NCI-H510A (cell line): ENCODE data around the gene COBLL1.
A peak's percentile ranks its signal among the peaks of the same experiment; 100 is the strongest.

Experiments
- DNase-seq: peaks from one replicate; lab custom pipeline; 2025; lab: John Stamatoyannopoulos, UW

COBLL1 gene

DNA sequence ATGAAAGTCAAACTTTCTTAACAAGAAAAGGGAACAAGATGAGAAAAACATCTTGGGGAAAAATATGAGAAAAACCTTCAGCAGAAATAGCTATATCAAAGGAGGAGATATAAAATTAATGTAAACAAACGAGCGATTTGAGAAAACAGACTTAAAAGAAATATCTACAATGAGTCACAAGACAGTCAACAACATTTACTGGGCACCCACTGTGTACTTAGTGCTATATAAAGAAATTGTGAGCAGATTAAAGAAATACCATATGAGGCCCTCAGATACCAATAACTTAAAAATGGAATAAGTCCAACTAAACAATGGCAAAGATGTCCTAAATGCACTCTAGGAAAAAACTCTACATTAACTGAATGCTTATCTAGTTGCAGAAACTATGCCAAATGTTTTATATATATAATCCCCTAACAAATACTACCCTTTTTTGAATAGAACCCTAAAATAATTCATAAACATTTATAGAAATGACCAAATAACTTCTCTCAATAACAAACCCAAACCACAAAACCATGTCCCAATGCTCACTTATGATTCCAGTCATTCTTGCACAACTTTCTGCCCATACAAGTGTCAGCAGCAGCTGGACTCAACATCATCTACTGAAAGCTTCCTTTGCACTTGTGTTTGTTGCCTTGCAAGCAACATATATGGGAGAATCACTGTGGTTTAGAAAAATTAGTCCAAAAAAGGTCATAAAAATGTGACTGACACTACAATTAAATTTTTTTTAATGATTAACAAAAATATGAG is 83.5 kb downstream of the COBLL1 start:
- DNase-seq, result no peak

DNA sequence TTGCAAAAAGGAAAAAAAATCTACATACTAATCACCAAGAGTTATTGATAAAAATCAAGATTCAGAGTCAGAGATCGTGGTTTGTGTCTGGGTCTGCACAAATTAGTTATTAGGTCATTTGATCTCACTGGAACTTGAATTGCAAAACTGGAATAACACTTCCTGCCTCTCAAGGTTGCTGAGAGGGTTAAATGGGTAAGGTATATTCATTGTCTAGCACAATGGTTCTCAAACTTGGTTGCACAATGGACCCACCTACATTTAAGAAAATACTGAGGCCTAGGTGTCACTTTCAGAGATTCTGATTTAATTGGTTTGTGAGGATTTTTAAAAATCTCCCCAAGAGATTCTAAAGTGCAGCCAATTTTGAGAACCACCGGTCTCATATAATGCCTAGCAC is 84.8 kb downstream of the COBLL1 start:
- DNase-seq, result no peak

DNA sequence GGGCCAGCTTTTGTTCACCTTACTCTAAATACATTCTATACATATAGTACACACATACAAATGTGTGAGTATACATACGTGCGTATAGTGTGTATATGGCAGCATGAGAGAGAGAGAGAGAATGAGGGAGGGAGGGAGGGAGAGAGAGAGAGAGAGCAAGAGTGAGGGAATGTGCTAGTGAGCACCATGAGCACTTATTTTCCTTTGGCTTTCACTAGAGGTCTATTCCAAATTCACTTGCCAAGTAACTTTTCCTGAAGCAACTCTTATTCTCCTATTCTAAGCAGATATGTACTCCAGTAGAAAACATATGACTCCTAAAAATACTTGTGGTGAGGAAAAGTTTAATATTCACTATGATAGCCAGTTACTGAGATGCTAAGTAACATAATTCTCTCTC is 85.7 kb downstream of the COBLL1 start:
- DNase-seq, result no peak

DNA sequence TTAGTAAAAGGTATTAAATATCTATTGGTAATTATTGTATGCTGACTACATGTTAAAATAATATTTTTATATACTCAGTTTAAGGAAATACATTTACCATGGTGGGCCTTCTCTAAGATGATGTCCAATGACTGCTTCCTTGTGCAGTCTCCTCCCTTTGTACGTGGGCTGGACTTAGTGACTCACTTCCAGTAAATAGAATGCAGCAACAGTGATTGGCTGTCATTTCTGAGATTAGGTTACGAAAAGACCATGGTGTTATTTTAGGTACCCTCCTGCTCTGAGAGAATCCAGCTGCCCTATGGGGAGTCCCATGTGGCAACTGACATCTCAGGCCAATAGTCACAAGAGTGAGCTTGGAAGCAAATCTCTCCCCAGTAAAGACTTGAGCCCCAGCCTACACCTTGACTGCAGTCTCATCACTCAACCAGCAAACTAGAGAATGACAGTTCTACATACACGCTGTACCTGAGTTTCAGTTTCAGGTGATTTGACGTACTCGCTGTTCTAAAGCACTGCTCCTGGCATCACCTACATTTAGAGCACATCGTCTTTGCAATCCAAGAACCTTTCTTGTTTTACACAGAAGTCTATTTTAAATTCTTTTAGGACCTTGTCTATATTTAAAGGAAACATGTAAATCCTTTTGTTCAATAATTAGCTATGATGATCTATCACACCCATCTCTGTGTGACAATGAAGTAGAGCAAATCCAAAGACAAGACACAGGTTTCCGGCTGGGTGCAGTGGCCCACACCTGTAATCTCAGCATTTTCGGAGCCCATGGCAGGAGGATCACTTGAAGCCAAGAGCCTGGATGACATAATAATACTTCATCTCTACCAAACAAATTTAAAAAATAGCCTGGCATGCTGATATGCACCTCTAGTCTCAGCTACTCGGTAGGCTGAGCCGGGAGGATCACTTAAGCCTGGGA is 87.2 kb downstream of the COBLL1 start:
- no peak for DNase-seq

DNA sequence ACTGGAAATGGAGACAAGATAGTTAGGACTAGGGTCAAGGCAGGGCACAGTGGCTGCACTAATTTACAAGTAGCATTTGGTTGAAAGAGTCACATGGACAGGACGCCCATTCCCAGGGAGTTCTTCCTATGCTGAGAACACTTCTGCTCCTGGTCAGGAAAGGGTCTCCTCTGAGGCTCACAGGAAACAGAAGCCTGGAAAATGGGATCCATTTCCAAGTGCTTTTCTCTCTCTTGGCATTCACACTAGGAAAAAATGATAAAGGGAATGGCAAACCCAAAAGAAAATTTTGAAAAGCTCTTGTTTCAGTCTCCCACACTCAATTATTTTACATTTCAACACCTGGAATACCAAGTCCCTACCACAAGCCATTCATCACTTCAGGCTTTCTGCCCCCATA is 88.7 kb downstream of the COBLL1 start:
- DNase-seq, result no peak

DNA sequence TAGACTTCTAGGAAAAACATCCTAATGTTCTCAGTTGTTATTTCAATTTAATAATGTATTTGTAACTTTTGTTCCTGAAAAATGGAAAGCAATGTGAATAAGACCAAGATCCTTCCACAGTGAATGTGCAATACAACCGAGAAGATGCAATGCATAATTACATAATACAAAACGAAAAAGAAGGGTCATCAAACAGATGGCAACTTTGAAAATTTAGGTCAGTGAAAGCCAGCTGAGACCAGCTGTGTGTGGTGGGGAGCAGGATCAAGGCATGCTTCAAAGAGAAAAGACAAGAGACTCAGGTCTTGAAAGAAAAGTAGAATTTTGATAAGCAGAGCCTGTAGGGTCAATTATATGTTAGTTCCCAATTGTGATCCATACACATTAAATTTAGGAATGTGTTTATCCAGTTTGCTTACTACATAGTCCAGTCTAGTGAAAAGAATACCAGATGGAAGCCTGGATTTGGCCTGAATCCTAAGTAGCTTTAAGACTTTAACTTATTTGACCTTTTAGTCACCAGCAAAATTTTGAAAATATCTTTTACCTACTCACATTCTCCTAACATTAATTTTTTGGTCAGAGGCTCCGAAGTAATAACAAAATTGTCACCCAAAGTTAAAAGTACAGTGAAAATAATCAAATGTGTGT is 93.7 kb downstream of the COBLL1 start:
- no peak for DNase-seq

DNA sequence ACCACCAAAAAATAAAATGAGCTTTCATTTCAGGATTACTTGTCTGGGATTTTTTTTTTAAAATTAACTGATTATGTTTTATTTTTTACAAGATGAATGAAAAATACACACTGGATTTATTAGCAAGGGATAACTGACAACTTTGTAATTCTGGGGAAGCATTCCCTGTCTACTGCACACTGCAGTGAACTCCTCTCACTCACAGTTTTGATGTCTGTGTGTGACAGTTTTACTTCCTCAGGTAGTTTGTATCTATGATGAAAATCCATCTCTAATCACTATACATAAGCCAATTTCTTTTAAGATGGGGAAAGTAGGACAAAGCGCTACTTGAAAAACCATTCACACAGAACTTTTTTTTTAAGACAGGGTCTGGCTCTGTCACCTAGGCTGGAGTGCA is 94.5 kb downstream of the COBLL1 start:
- DNase-seq, result no peak

DNA sequence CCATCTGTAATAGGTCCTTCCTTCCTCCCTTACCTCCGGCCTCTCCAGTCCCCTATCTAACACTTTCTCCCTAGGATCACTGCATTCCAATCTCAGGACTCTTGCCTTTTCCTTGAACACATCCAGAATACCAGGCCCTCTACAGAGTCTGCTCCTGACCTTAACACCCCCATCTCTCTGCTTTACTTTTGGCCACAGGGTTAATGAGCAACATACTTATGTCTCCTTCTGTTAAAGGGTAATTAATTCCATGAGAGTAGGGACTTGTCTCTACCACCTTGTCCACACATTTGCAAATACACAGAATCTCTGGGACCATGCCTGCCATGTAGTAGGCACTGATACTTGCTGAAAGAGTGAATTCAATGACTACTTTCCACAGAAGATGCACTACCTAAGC is 94.9 kb downstream of the COBLL1 start:
- DNase-seq, result no peak

DNA sequence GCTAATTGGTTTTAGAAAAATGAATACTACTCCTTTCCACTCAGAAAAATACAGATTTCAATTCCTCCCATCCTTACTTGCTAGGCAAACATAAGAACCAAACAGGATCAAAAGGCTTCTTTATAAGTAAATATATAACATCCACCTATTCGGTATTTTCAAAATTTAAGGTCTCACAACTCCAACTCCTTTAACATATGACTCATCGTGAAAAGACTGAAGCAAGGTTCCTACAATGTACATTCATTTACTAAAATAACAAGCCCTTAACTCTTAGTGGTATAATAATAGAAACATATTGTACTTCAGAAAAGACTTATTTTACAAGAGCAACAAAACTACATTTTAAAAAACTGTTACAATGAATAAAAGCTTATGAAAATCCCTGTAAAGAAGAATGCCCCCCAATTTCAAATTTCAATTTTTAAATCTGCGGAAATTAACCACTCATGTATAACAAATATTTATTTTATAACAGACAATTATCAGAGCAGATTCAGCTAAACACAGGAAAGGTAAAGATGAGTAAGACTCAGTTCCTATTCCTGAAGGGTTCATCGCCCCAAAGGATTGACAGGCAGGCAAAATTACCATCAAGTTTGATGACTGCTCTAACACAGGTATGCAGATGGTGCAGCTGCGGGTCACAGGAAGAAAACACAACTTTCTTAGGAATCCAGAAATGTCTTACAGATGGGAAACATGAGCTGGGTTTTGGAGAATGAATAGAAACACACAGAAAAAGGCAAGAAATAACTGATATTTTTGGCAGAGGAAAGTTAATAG is 96.4 kb downstream of the COBLL1 start:
- DNase-seq, result no peak

DNA sequence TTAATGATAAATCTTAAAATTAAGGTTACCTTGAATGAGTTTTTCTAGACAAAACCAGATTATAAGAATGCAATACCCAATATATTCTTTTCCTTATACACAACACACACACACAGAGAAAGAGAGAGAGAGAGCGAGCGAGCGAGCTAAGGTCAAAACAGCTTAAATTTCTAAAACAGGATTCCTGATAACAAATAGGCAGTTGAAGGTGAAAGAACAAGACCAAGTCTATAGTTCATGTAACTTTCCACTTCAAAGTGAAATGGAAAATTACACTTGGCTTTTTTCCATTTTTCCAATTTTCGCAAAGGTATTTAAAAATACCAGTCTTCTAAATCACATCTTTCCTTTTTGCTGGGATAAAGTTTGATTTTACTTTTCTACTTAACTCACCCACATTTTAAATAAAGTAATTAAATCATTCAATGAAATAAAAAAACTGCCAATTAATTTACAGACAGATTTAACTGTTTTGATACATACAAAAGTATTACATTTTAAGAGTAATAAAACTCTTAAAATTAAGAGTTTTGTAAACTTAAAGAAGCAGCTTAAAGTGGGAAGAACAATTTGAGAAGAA is 98.8 kb downstream of the COBLL1 start:
- no peak for DNase-seq

DNA sequence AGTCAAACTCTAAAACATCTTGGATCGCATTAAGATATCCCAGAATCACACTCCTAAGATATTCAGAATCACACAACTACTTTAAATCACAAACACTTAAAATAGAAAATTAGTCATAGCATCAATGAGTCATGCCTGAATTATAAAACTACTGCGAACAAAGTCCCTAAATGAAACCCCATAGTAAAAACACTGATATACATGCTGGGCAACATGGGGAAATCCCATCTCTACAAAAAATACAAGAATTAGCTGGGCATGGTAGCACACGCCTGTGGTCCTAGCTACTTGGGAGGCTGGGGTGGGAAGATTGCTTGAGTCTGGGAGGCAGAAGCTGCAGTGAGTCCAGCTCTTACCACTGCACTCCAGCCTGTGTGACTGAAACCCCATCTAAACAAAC is 101.7 kb downstream of the COBLL1 start:
- no peak for DNase-seq

DNA sequence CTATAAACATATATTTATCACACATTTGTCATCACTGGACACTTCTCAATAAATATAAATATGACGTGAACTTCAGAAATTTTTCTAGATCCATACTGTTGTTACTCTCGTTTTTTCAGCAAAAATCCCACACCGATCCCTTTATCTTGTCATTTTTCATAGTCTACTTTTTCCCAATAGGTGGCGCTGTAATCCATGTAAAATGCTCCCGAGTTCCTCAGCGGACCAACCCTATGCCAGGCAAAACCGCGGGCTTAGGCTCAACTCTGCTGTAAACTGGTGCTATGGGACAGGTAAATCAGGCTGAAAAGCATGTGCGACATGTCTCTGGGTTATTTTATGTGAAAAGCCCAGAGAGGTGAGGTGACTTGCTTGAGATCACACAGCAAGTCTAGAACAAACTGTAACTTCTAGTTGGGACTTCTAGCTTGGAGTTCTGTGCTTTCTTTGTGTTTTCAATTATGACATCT is 104.0 kb downstream of the COBLL1 start:
- DNase-seq, result peak; percentile 42

DNA sequence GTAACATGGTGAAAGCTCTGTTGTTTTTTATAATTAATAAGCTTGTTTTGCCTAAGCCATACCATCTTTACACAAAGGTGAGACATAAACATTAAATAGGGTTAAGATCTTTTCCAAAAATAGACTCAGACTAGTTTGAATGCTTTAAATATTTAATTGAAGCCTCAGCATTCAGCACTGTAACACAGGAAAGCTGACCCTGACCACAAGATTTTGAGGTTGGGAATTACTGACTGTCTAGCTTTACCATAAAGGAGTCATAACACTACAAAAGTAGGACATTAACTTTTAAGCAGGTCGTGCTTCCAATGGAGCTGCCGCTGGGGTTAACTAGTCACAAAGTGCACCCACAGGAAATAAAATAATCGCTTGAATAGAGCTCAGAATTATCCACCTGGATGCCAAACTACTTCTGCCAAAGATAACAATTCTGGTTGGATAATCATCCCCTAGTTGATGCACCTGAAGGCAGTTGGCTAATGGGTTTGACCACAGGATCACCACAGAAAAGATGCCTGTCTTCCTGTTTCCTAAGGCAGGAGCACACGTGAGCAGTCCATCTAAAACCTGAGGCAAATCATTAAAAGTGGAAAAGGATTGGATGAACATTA is 106.2 kb downstream of the COBLL1 start:
- DNase-seq, result no peak

DNA sequence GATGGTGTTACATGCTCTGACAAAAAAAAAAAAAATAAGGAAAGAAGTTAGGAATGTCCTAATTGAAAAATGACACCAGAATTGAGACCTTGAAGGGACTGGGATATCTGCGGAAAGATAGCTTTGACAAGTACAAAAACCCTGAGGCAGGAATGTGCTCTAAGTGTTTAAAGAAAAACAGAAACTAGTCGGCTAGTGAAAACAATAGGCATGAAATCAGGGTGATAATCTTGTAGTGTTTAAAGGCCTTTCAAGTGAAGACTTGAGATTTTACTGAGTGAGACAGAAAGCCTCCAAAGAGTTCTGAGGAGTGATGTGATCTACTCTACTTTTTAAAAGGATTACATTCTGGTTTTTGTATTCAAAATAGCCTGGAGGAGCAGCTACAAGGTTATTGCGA is 107.4 kb downstream of the COBLL1 start:
- DNase-seq, result no peak

DNA sequence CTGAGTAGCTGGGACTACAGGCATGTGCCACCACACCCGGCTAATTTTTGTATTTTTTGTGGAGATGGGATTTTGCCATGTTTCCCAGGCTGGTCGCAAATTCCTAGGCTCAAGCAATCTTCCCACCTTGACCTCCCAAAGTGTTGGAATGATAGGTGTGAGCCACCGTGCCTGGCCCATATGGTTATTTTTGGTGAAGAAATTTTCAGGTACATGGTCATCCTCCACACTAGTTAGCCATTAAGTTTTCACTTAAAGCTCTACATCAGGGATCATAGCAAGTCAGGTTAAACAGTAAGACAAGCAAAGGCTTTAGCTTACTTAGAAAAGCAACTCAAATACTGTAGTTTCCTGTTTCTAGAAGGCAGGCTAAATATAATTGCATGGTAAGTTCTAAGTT is 116.1 kb downstream of the COBLL1 start:
- no peak for DNase-seq

DNA sequence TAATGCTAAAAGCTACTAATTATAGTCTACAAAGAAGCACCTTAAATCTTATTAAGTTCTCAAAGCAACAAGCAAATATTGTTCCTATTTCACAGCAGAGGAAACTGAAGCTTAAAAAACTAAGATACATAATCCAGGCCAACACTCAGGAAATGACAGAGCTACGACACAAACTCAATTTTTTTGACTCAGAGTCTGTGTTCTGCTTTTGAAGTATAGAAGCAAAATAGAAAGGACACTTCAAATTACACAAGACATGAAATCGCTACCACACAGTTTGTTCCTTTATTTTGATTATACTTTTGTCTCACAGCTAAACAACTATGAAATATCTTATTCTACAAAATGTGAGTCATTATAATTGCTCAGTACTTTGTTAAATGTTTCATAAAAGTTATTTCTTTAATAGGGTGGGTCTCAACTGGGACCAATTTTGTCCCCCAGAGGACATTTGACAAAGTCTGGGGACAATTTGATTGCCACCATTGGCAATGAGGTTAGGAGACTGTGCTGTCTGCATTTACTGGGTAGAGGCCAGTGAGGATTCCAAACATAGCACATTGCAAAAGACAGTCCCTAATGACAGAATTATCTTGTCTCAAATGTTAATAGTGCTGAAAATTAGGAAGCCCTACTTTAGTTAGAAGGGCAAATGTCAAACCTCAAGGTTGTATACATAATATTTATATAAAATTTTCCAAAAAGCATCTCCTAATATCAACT is 118.8 kb downstream of the COBLL1 start:
- DNase-seq, result no peak

DNA sequence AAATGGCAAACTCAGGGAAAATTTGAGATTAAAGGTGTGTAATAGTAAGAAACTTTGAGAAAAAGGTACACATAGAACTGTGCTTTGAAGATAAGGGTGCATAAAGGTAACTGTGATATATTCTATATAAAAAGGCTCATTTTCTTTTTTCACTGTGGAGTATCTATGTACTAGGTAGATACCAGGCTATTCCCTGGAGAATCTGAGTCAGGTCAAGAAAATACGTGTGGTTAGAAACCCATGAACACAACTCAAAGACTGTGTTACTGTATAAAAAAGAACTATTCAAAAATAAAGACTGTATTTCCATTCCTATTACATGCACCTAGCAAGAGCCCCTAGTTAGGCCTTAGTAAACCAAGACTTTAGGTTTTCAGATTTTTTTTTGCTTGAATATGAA is 120.2 kb downstream of the COBLL1 start:
- no peak for DNase-seq

DNA sequence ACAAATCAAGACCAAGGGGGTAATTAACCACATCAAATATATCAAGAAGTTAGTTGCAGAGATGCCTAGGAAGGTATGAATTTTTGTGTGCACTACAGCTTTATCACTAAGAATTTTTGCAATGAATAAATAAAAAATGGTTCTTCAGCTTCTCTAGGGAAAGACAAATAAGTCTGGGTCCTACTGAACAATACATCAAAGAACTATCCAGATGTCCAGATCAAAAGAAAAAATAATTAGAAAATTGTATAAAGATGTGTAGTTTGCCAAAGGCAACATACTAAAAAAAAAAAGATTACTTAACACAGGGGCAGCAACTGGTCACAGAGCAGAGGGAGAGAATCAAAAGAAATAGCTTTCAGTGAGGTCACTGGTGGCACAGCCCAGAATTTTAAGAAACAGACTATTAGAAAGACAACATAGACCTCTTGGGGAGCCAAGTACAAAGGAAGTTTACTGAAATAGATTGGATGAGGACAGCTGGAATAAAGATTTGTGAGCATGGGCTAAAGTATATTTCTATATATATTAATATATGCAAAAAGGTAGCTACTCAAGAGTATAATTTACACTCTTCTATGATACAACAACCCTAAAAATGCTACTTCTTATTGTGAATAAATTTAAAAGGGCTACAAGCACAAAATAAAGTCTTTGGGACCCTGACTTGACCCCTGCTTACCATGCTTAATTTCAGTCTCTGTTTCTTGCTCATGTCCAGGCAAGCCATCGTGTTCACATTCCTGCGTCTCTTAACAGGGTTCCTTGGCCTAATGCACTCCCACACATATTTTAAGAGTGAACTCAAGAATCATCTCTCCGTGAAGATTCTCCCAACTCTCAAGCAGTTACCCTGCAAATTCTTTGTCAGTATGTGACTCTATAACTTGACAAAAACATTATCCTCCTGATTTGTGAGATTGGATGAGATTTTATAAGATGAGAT is 121.4 kb downstream of the COBLL1 start:
- DNase-seq, result no peak
